GM21576 (cell line): ENCODE data around the gene ZNF662.
"Not testable (repeated sequence)": the region's sequence is repeated elsewhere in the genome, so short reads cannot be mapped to it uniquely, and the experiment has no call there.

Source experiments
- ATAC-seq: cut with Tn5 transposase; IDR thresholded peaks from one replicate; pipeline ENCODE4 v1.9.1; 2021; ENCODE audit warnings: mild to moderate bottlenecking, moderate library complexity; ENCODE audit not compliant: unreplicated experiment

ZNF662 gene

GRCh38 chr3:42906070-42906847 is at the start of gene ZNF662:
Gene ZNF662 (plus strand): TSS chr3:42906142. CDS start chr3:42908115, 1,973 bp downstream.
- ATAC-seq, result no peak

GRCh38 chr3:42856544-42856943 is 49.4 kb upstream of the ZNF662 start:
- no peak for ATAC-seq

- no peak for ATAC-seq
These were observed 41.5 kb upstream of the ZNF662 start for GRCh38 chr3:42864321-42864950.

- no peak for ATAC-seq
These were observed 40.7 kb upstream of the ZNF662 start for GRCh38 chr3:42865256-42865655.

GRCh38 chr3:42867138-42867537 is 38.8 kb upstream of the ZNF662 start:
- no peak for ATAC-seq

GRCh38 chr3:42868841-42869240 is 37.1 kb upstream of the ZNF662 start:
- no peak for ATAC-seq

GRCh38 chr3:42871592-42872196 is 34.2 kb upstream of the ZNF662 start:
- ATAC-seq, result no peak

GRCh38 chr3:42872718-42873117 is 33.2 kb upstream of the ZNF662 start:
- ATAC-seq, result no peak

- no peak for ATAC-seq
These were observed 32.5 kb upstream of the ZNF662 start for GRCh38 chr3:42873221-42873982.

- ATAC-seq, result no peak
These were observed 31.2 kb upstream of the ZNF662 start for GRCh38 chr3:42874749-42875148.

- no peak for ATAC-seq
These were observed 30.4 kb upstream of the ZNF662 start, which contains the start of gene CYP8B1 for GRCh38 chr3:42875325-42876151. Gene CYP8B1 (minus strand): TSS chr3:42875879. CDS start chr3:42875816, 63 bp downstream.

GRCh38 chr3:42876401-42876800 is 29.5 kb upstream of the ZNF662 start:
- ATAC-seq, result no peak

- no peak for ATAC-seq
These were observed 28.8 kb upstream of the ZNF662 start for GRCh38 chr3:42876940-42877720.

- no peak for ATAC-seq
These were observed 28.1 kb upstream of the ZNF662 start for GRCh38 chr3:42877881-42878280.

GRCh38 chr3:42880183-42880582 is 25.8 kb upstream of the ZNF662 start:
- ATAC-seq, result no peak

- peak; percentile 97 for ATAC-seq
These were observed 25.1 kb upstream of the ZNF662 start for GRCh38 chr3:42880601-42881451.

GRCh38 chr3:42883251-42883930 is 22.6 kb upstream of the ZNF662 start:
- not testable (repeated sequence) for ATAC-seq

- ATAC-seq, result no peak
These were observed 21.6 kb upstream of the ZNF662 start for GRCh38 chr3:42884324-42884723.
